ENCODE data around the gene CIBAR2. TPM values are rescaled to one million over a fixed set of nuclear protein-coding genes. Genes with fewer than 3 reads are reported as not detected.

The CIBAR2 gene
- total and polyA plus RNA-seq, 2 experiments from 2014 or later: not detected

DNA sequence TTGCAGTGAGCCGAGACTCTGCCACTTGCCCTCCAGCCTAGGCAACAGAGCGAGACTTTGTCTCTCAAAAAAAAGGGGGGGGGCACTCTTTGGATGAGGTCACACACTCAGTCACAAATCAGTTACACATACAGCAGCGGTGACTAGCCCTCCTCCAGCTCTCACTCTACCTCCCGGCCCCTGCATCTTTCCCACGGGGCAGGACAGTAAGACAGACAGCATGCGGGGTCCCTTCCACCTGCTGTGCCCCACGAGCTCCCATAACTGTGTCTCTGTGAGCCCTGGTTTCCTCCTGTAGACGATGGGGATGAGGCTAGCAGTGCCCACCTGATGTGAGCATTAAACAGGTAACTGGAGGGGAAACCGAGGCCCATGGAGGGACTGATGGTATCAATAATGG is 5.2 kb downstream of the CIBAR2 start:
- no peaks in the 10 kb centered on the region for H3K9me2 ChIP-seq (ENCODE audit: insufficient read depth)
- no peaks in the 10 kb centered on the region for H4K20me1 ChIP-seq (replicated peaks; ENCODE audit: insufficient read depth)
- H3K27ac ChIP-seq (ENCODE audit: low read depth): no peak overlapping the region
- Mint-ChIP-seq H3K27me3 (ENCODE audit: insufficient read depth, low read depth, poor library complexity) (peaks cover 7% of the 10 kb centered on the region), H3K36me3 (ENCODE audit: low read depth) (no peaks in the 10 kb centered on the region), H3K4me3 (no peak overlapping the region), H3K27ac (no peak overlapping the region), H3K4me1 (peaks cover 3% of the 10 kb centered on the region; the same call in 2 of the 3 replicates), H3K9me3 (no peaks in the 10 kb centered on the region)
- TF ChIP-seq, protein P1, sequence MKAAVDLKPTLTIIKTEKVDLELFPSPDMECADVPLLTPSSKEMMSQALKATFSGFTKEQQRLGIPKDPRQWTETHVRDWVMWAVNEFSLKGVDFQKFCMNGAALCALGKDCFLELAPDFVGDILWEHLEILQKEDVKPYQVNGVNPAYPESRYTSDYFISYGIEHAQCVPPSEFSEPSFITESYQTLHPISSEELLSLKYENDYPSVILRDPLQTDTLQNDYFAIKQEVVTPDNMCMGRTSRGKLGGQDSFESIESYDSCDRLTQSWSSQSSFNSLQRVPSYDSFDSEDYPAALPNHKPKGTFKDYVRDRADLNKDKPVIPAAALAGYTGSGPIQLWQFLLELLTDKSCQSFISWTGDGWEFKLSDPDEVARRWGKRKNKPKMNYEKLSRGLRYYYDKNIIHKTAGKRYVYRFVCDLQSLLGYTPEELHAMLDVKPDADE (IDR thresholded peaks at IDR 0.05): no peak
- TF ChIP-seq, protein P2, sequence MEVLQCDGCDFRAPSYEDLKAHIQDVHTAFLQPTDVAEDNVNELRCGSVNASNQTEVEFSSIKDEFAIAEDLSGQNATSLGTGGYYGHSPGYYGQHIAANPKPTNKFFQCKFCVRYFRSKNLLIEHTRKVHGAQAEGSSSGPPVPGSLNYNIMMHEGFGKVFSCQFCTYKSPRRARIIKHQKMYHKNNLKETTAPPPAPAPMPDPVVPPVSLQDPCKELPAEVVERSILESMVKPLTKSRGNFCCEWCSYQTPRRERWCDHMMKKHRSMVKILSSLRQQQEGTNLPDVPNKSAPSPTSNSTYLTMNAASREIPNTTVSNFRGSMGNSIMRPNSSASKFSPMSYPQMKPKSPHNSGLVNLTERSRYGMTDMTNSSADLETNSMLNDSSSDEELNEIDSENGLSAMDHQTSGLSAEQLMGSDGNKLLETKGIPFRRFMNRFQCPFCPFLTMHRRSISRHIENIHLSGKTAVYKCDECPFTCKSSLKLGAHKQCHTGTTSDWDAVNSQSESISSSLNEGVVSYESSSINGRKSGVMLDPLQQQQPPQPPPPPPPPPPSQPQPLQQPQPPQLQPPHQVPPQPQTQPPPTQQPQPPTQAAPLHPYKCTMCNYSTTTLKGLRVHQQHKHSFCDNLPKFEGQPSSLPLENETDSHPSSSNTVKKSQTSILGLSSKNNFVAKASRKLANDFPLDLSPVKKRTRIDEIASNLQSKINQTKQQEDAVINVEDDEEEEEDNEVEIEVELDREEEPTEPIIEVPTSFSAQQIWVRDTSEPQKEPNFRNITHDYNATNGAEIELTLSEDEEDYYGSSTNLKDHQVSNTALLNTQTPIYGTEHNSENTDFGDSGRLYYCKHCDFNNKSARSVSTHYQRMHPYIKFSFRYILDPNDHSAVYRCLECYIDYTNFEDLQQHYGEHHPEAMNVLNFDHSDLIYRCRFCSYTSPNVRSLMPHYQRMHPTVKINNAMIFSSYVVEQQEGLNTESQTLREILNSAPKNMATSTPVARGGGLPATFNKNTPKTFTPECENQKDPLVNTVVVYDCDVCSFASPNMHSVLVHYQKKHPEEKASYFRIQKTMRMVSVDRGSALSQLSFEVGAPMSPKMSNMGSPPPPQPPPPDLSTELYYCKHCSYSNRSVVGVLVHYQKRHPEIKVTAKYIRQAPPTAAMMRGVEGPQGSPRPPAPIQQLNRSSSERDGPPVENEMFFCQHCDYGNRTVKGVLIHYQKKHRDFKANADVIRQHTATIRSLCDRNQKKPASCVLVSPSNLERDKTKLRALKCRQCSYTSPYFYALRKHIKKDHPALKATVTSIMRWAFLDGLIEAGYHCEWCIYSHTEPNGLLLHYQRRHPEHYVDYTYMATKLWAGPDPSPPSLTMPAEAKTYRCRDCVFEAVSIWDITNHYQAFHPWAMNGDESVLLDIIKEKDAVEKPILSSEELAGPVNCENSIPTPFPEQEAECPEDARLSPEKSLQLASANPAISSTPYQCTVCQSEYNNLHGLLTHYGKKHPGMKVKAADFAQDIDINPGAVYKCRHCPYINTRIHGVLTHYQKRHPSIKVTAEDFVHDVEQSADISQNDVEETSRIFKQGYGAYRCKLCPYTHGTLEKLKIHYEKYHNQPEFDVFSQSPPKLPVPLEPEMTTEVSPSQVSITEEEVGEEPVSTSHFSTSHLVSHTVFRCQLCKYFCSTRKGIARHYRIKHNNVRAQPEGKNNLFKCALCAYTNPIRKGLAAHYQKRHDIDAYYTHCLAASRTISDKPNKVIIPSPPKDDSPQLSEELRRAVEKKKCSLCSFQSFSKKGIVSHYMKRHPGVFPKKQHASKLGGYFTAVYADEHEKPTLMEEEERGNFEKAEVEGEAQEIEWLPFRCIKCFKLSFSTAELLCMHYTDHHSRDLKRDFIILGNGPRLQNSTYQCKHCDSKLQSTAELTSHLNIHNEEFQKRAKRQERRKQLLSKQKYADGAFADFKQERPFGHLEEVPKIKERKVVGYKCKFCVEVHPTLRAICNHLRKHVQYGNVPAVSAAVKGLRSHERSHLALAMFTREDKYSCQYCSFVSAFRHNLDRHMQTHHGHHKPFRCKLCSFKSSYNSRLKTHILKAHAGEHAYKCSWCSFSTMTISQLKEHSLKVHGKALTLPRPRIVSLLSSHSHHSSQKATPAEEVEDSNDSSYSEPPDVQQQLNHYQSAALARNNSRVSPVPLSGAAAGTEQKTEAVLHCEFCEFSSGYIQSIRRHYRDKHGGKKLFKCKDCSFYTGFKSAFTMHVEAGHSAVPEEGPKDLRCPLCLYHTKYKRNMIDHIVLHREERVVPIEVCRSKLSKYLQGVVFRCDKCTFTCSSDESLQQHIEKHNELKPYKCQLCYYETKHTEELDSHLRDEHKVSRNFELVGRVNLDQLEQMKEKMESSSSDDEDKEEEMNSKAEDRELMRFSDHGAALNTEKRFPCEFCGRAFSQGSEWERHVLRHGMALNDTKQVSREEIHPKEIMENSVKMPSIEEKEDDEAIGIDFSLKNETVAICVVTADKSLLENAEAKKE (CRISPR knock-in tag; IDR thresholded peaks at IDR 0.05): no peak
- TF ChIP-seq EZH2 (IDR thresholded peaks at IDR 0.05; ENCODE audit: low read depth, unreplicated experiment) (no peak), ZNF331 (CRISPR knock-in tag; IDR thresholded peaks at IDR 0.05; ENCODE audit: low read depth) (no peak), STAT1 (IDR thresholded peaks at IDR 0.05; ENCODE audit: unreplicated experiment) (no peak), ZNF114 (CRISPR knock-in tag; IDR thresholded peaks at IDR 0.05) (no peak), JUNB (IDR thresholded peaks at IDR 0.05; ENCODE audit: unreplicated experiment) (no peak), EZH2phosphoT487 (IDR thresholded peaks at IDR 0.05; ENCODE audit: unreplicated experiment) (no peak), CREB1 (CRISPR knock-in tag; IDR thresholded peaks at IDR 0.05; ENCODE audit: low read depth) (no peak), NANOG (IDR thresholded peaks at IDR 0.05; ENCODE audit: borderline replicate concordance) (no peak), POLR2AphosphoS5 (IDR thresholded peaks at IDR 0.05; ENCODE audit: low read depth) (no peak)
- TF ChIP-seq, protein P3, sequence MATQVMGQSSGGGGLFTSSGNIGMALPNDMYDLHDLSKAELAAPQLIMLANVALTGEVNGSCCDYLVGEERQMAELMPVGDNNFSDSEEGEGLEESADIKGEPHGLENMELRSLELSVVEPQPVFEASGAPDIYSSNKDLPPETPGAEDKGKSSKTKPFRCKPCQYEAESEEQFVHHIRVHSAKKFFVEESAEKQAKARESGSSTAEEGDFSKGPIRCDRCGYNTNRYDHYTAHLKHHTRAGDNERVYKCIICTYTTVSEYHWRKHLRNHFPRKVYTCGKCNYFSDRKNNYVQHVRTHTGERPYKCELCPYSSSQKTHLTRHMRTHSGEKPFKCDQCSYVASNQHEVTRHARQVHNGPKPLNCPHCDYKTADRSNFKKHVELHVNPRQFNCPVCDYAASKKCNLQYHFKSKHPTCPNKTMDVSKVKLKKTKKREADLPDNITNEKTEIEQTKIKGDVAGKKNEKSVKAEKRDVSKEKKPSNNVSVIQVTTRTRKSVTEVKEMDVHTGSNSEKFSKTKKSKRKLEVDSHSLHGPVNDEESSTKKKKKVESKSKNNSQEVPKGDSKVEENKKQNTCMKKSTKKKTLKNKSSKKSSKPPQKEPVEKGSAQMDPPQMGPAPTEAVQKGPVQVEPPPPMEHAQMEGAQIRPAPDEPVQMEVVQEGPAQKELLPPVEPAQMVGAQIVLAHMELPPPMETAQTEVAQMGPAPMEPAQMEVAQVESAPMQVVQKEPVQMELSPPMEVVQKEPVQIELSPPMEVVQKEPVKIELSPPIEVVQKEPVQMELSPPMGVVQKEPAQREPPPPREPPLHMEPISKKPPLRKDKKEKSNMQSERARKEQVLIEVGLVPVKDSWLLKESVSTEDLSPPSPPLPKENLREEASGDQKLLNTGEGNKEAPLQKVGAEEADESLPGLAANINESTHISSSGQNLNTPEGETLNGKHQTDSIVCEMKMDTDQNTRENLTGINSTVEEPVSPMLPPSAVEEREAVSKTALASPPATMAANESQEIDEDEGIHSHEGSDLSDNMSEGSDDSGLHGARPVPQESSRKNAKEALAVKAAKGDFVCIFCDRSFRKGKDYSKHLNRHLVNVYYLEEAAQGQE (IDR thresholded peaks at IDR 0.05; ENCODE audit: unreplicated experiment): no peak
- TF ChIP-seq, protein P4, sequence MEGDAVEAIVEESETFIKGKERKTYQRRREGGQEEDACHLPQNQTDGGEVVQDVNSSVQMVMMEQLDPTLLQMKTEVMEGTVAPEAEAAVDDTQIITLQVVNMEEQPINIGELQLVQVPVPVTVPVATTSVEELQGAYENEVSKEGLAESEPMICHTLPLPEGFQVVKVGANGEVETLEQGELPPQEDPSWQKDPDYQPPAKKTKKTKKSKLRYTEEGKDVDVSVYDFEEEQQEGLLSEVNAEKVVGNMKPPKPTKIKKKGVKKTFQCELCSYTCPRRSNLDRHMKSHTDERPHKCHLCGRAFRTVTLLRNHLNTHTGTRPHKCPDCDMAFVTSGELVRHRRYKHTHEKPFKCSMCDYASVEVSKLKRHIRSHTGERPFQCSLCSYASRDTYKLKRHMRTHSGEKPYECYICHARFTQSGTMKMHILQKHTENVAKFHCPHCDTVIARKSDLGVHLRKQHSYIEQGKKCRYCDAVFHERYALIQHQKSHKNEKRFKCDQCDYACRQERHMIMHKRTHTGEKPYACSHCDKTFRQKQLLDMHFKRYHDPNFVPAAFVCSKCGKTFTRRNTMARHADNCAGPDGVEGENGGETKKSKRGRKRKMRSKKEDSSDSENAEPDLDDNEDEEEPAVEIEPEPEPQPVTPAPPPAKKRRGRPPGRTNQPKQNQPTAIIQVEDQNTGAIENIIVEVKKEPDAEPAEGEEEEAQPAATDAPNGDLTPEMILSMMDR (conservative IDR thresholded peaks at IDR 0.05; ENCODE audit: low read depth in 2 of 2): no peak
- no peak overlapping the region for H3K4me3 ChIP-seq
- H2AFZ ChIP-seq: no peak overlapping the region
- no peaks in the 10 kb centered on the region for H3K36me3 ChIP-seq (ENCODE audit: insufficient read depth)
- no peaks in the 10 kb centered on the region for H3K4me1 ChIP-seq (ENCODE audit: insufficient read depth)
- ATAC-seq (no peak), DNase-seq (ENCODE audit: low spot score) (no peak)
- no peaks in the 10 kb centered on the region for H3K27me3 ChIP-seq (ENCODE audit: insufficient read depth)
- H3F3A ChIP-seq (replicated peaks; ENCODE audit: low read depth): no peaks in the 10 kb centered on the region; the same call in 1 of the 2 replicates
- H3K4me2 ChIP-seq: no peak overlapping the region
- H3K79me2 ChIP-seq (replicated peaks; ENCODE audit: insufficient read depth): no peaks in the 10 kb centered on the region
